ENCODE results near the gene OR2V2.
"Not testable (repeated sequence)": the region's sequence is repeated elsewhere in the genome, so short reads cannot be mapped to it uniquely, and the experiment has no call there.

Gene OR2V2

DNA sequence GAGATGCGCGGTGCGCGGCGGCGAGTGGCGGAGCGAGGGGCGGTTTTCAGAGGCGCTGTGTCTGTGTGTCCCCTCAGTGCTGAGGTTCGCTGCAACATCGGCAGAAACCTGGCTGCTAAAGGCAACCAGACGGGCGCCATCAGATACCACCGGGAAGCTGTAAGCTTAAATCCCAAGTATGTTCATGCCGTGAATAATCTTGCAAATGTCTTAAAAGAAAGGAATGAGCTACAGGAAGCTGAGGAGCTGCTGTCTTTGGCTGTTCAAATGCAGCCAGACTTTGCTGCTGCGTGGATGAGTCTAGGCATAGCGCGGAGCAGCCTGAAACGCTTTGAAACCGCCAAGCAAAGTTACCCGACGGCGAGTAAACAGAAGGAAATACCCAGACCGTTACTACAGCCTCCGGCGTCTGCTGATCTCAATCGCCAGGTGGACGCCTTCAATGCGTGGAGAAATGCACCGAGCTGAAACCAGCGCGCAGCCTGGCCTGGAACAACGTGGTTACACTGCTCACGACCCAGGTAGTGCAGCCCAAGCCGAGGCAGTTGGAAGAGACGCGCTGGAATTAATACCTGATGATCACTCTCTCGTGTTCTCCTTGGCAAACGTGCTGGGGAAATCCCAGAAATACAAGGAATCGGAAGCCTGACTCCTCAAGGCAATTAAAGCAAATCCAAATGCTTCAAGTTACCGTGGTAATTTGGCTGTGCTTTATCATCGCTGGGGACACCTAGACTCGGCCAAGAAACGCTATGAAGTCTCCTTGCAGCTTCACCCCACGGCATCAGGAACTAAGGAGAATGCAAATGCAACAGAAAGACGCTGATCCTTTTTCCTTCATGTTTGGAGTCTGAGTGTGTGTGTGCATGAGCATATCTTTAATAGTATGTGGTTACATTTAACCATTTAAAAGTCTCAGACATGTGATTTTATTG lies 32.3 kb upstream of the OR2V2 start:
- no peak for ATAC-seq

DNA sequence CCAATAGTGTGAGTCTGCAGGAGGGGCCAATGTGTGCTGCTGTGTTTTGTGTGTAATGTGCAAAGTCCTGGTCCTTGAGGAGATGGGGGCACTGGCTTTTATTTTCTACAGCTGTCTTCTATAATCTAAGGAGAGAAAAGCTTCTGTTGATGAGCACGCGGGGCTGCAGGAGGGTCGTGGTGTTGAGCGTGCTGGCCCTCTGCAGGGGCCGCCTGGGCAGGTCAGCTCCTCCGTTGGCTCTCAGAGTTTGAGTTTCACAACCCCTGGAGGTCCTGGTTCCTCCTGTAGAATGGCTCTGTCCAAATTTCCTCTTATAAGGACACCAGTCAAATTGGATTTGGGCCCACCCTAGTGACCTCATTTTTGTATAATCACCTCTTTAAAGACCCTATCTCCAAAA lies 29.0 kb upstream of the OR2V2 start:
- no peak for ATAC-seq

DNA sequence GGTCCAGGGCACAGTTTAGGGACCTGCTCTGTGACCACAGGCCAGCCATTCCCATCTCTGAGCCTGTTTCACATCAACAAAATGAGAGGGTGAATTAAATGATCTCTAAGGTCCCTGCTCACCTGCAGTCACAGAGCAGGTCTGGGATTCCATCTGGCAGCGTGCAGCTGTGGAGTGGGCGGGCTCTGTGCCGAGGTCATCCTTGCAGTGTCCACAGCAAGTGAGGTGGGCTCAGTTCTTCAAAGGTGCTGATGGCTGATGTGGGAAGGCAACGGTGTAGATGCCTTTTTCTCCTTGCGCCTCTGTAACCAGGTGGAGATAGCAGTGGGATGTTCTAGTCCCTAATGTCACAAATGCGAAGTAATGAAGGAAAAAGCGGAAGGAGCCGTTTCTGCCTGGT lies 28.3 kb upstream of the OR2V2 start:
- no peak for ATAC-seq

DNA sequence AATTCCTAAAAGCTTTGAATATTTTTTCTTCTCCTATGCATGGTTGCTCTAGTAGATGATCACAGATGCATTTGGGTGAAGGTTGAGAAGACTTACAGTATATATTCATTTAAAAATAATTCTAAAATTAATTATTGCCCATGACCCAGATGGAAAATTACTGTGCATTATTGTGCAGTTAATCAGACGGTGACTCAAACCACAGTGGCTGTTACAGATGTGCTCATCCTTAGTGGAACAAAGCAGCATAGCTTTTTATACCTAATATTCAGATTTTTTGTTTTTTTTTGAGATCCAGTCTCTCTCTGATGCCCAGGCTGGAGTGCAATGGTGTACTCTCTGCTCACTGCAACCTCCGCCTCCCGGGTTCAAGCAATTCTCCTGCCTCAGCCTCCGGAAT lies 27.1 kb upstream of the OR2V2 start:
- no peak for ATAC-seq

DNA sequence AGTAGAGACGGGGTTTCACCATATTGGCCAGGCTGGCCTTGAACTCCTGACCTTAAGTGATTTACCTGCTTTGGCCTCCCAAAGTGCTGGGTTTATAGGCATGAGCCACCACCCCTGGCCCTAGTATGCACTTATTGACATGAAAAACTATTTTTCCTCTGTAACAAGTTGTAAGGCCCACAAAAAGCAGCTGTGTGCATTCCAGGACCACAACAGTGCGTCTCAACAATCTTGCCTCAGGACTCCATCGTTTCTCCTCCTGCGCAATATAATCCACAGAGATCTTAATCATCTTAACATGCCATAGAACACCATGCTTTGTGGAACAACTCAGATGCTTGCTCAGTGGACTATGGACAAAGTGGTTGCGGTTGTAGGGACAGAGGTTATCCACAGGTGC lies 26.6 kb upstream of the OR2V2 start:
- no peak for ATAC-seq

DNA sequence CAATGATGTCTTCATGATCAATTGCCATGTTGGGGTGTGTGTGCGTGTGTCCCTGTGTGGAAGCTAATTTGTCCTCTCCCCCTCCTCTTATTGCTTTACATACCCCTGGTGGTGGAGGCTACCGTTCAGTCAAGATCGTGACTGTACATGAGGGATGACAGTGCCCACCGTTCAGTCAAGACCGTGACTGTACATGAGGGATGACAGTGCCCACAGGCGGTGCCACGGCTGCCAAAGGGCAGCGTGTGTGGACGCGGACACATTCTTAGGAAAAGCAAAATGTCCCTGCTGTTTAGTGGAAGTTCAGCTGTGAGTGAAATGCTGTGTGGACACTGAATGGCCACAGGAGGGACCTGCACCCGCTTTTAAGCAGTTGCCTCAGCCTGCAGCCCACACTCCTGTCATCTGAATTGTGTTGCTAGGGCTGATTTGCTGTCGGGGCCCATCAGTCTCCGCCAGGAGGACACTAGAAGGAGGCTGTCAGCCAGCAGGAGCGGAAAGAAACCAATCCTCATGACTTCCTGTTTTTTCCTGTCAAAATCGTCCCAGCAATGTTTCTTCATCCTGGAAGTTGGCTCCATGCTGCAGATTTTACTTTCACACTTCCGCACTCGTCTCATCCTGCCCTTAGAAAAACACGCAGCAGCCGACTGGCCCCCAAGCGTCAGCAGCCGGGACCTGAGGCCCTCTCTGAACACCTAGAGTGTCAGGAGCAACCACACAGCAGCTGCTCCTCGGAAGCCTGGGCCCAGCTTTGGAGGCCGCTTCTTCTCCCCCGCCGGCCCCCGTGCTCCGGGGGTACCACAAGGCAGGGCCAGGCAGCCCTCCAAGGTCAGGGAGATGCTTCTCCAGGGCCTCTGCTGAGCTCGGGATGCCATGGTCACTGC lies 25.5 kb upstream of the OR2V2 start:
- no peak for ATAC-seq

DNA sequence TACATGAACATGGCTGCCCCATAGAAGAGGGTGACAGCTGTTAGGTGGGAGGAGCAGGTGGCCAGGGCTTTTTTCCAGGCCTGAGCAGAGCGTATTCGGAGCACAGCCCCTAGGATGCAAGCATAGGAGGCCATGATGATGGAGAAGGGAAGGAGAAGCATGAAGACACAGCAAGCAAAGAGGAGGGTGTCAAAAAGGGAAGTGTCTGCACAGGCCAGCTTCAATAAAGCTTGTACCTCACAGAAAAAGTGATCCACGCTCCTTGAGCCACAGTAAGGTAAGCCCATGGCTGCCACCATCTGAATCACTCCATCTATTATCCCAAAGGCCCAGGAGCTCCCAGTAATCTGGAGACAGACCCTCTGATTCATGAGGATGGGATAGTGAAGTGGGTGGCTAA lies 22.9 kb upstream of the OR2V2 start:
- ATAC-seq: no peak

DNA sequence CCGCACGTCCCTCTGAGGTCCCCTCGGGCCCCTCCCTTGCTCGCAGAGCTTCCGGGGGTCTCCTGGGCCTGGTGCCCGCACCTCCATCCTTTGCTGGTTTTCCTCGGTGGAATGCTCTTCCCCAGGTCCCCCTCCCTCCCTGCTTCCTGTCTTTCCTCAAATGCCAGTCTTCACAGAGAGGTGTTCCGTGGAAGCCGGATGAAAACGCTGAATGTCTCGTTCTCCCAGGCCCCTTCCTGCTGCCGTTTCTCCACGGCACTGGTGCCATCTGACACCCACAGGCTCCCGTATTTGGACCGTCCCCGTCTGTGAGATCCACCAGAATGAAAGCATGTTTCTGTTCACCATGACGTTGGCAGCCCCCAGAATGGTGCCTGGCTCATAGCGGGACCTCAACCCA lies 20.5 kb upstream of the OR2V2 start:
- no peak for ATAC-seq

DNA sequence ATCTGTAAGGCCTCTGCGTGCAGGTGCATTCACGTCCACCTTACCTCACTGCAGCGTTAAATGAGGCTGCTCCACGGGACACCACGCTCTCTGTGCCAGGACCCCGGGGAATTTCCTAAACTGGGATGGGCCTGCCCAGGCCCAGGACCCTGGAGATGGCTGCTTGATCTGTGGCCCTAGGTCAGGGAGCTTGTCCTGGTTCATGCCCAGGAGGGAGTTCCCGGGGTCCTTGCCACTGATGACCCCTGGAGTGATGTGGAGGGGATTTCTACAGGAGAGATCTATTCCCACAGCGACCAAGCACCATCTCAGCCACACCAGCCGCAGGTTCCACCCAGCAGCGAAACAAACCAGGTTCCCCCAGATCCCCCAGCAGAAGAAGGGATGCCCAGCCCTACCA lies 19.9 kb upstream of the OR2V2 start:
- no peak for ATAC-seq

DNA sequence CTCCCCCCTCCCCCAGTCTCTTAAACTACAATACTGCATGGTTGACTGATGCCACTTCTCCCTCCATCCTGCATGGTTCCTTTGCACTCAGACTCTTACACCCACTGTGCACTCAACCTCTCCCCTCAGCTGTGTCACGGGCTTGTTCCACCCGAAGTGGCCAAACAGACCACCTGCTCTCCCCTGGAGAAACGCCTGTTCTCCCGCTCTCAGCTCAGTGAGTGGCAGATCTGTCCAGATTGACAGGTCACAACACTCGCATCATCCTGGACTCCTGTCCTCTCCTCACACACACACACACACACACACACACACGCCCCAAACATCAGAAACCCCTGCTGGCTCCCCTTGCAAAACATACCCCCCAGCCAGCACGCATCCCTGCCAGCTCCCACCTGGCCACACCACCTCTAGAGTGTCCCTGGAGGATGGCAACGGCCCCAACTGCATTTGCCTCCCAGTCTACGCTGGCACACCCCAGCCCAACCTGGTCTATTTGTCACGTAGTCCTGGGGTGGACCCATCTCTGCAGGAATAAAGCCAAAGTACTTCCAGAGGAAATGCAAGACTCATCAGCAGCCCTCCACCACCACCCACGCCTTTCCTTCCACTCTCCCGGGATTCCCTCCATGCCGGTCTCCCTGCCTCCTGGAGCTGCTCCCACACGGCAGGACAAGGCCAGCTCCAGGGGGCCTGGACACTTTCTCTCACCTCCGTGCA lies 19.3 kb upstream of the OR2V2 start:
- ATAC-seq: no peak

DNA sequence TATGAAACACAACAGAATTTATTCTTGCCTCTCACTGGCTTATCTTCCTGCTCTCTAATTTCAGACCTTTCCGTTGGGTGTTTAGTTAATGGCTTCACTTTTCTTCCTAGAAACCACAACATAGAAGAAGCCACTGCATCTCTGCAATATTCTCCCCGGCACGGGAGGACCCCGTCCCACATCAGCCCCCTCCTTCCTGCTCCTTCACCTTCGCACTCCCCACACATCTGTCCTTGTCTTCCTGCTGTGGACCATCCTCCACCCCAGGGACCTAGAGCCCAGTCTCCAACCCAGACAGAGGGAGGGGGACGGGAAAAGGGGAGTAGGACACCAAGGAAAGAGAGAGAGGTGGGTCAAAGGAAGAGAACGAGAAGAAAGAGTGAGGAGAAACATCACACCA lies 17.8 kb upstream of the OR2V2 start:
- ATAC-seq: no peak

DNA sequence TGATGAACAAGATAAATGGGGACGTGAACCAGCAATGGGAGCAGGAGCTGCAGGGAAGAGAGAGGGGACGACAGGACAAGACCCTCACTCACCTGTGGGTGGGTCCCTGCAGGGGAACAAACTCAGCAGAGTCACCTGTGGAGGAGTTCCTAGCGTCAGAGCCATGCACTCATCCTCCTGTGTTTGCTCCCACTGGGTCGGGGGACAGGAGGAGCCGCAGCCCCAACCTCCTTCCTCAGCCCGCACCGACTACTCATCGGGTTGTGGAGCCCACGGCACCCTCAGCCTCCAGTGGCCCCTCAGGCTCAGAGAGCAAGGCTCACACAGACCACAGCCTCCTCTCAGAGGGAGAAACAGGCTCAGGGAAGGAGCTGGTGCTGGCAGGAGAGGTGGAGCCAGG lies 17.3 kb upstream of the OR2V2 start:
- ATAC-seq: not testable (repeated sequence)

DNA sequence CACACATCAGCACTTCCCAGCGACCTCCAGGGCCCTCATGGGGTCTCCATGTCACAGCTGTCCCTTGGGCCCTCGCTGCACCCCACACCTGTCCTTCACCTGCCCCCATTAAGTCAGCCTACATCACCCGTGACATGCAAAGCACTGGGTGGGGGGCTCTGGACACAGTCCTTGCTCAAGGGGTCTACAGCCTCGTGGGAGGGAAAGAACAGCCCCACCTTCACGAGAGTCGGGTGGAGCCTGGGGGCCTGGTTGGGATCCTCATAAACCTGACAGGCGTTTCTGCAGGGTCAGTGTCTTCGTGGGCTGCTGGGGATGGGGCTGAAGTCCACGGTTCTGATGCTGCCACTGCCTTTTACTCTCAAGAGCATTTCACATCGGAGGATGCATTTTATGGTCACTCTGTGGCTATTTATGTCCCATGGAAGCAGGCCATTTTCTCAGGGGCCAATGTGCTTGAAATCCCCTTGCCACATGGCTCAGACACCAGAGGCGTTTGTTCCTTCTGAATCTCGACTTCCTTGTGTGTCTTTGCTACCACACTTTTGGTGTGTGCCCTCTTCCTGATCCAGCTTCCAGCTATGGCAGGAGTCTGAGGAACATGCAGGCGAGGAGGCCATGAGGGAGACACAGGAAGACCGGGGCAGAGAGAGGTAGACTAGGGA lies 16.4 kb upstream of the OR2V2 start, which contains the start of gene OR2V1:
Gene OR2V1 (minus strand): TSS at position 338 of the 665 bp plus-strand sequence. CDS start 5,865 bp downstream, outside the sequence.
- no peak for ATAC-seq

DNA sequence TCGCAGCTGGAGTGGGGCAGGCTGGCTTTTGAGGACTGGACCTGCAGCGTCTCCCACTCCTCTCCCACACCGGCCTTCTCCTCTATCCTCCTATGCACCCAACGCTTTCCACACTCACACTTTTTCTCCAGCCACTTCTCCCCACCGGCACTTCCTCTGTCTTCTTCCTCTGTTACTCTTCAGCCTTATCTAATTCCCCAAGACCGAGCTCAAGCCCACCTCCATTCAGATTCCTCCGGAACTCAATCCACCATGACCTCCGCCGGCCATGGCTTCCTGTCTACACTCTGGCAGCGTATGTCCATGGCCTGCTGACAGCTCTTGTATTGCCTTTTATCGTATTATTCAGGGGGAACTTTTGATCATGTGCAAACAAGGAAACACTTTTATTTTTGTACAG lies 15.9 kb upstream of the OR2V2 start:
- no peak for ATAC-seq

DNA sequence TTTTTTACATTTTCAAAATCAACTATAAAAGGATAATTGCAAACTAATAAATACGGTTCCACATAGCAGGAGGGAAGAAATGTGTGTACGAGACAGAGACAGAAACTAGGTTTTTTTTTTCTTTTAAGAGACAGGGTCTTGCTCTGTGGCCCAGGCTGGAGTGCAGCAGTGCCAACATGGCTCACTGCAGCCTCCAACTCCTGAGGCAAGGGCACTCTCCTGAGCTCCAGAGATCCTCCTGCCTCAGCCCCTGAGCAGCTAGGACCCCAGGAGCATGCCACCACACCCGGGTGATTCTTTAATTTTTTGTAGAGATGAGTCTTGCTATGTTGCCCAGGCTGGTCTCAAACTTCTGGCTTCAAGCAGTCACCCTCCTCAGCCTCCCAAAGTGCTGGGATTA lies 14.3 kb upstream of the OR2V2 start:
- no peak for ATAC-seq

DNA sequence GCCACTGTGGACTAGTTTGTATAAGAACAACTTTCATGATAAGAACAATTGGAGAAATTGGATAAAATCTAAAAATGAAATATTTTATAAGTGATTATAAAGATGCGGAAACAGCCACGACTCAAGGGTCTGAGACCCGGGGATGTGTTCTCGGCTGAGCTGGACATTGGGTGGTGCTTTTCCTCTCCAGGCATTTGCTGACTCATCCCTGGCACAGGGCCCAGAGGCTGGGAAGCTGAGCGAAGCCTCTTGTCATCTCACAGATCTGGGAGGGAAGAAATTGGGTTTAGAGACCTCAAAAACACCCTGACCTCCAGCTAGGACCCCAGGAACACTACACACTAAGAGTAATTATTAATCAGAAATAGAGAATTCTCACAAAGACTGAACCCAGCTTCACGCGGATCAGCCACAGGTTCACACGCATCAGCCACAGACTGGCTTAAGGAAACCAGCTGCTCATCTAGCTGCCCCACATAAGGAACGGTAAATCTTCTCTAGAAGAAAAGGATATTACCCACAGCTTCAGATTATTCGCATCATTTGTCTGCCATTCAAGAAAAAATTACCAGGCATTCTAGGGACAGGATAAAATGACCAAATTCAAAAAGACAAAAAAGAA lies 13.7 kb upstream of the OR2V2 start:
- no peak for ATAC-seq

DNA sequence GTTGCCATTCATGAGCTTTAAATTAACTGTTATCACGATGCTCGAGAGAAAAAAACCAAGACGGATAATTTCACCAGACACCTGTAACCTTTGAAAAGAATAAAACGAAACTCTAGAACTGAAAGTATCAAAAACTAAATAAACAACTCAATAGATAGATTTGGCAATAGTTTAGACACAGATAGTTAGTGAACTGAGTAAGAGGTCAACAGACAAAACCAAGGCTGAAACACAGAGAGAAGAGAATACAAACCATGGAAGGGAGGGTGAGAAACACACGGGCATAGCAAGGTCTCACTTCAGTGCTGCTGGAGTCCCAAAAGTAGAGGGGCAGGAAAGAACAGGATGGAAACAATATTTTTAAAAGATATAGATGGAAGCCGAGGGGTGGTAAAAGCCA lies 13.1 kb upstream of the OR2V2 start:
- no peak for ATAC-seq

DNA sequence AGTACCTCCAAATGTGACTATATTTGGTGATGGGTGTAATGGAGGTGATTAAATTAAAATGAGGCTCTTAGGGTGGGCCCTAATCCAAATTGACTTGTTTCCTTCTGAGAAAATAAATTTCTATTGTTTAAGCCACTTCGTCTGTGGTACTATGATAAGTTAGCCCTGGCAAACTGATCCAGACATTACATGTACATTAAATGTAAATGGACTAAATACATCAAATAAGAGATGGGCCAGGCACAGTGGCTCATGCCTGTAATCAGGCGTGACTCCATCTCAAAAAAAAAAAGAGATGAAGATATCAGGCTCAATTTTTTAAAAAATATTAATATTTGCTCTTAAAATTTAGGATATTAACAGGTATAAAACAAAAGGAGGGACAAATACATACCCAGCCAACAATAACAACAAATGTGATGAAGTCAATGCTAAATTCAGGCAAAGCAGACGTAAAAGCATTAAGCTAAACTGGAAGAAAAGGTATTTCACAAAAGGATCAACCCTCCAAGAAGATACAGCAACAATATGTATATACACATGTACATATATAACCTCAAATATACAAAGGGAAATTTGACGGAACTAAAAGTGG lies 10.9 kb upstream of the OR2V2 start:
- ATAC-seq: no peak

DNA sequence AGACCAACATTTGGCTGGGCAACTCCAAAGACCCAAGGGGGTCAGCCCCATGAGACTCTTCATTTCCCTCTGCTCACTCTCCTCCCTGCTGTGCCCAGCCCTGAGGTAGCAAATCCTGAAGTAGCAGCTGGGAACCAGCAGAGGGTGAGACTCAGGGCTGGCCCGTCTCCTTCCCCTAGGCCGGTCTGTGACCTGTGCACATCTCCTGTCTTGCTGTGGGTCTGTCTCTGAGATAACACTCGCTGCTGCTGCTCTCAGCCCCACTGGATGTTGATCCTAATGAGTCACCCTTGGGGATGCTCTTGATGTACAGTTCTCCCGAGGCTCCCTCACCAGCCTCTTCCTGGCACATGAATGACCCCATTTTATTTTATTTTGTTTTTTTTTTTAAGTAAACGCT lies 9.1 kb upstream of the OR2V2 start:
- no peak for ATAC-seq

DNA sequence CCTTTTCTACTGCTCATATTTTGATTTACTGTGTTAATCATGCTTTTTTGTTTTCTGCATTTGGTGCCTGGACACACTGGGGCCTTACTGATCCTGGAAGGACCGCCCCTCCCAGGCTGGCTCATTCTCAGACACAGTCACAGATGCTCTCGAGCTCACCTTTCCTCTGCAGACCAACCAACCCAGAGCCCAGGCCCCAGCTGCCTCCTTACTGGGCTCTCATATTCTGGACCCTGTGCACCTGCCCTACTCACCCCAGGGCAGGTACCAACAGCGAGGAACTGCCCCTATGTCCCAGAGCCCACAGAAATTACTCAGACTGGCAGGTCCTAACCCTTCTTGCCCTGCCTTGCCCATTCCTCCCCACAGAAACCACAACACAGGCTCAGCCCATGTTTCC lies 6.6 kb upstream of the OR2V2 start:
- ATAC-seq: no peak

DNA sequence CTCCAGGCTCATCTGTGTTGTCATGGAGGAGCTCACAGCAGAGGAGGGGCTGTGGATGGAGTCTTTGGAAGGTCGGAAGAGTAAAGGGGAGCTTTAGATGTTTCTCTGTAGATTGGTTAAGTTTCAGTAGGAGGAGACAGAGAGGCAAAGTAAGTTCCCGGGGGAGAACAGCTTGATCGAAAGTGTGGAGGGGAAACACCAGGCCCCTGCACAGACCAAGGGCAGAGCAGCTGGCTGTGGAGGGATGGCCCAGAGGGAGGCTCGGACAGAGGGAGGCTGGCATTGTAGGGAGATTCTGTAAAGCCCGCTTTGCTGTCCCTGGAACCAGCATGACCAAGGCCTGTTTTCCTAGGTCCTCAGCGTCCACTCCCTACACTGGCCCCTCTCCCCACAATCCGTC lies 5.3 kb upstream of the OR2V2 start:
- ATAC-seq: no peak

DNA sequence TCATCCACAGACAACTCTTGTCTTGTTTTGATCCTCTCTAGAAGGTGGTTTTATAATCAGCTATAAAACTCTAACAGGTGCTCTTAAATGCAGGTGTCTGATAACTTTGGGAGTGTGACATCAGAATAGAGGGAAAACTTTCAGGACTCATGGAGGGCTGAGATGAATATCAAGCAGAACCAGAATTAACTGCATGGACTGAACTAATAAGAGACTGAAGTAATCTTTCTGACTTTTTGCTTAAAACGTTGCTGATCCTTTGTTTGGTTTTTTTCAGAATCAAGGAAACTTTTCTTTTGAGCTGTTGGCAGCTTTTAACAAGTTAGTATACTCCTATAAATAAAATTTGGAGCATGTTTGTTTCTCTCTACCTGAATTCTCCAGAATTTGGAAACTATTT lies 2.3 kb upstream of the OR2V2 start:
- ATAC-seq: no peak

Measured in activated CD4-positive, CD25-positive, alpha-beta regulatory T cell treated with anti-CD3 and anti-CD28 coated beads, Interleukin-2, amount 50 U/mL, for 24 hours (primary cell).